ENCODE measurements around the gene FCMR.
A peak's percentile ranks its signal among the peaks of the same experiment; 100 is the strongest.

The FCMR gene

GRCh38 chr1:206921772-206922265 lies at the start of gene FCMR:
TSS of gene FCMR (minus strand) at chr1:206921941. CDS start at chr1:206921854, 87 bp downstream.
- peak; percentile 73 for DNase-seq (ENCODE audit: low spot score)

GRCh38 chr1:206971029-206971655 lies 49.4 kb upstream of the FCMR start:
- peak; percentile 49 for DNase-seq (ENCODE audit: low spot score)

GRCh38 chr1:206970446-206970845 lies 48.7 kb upstream of the FCMR start, which contains the start of gene FCAMR:
TSS of gene FCAMR (minus strand) at chr1:206970460. CDS start at chr1:206970125, 335 bp downstream.
- no peak for DNase-seq (ENCODE audit: low spot score)

- DNase-seq (ENCODE audit: low spot score), result no peak
Observed at GRCh38 chr1:206969090-206969489, 47.3 kb upstream of the FCMR start.

GRCh38 chr1:206967096-206967849 lies 45.5 kb upstream of the FCMR start:
- peak; percentile 62 for DNase-seq (ENCODE audit: low spot score)

GRCh38 chr1:206965781-206966180 lies 44.0 kb upstream of the FCMR start:
- DNase-seq (ENCODE audit: low spot score), result no peak

- no peak for DNase-seq (ENCODE audit: low spot score)
Observed at GRCh38 chr1:206963740-206964139, 42.0 kb upstream of the FCMR start.

- no peak for DNase-seq (ENCODE audit: low spot score)
Observed at GRCh38 chr1:206963119-206963712, 41.5 kb upstream of the FCMR start.

- peak; percentile 34 for DNase-seq (ENCODE audit: low spot score)
Observed at GRCh38 chr1:206962272-206962671, 40.5 kb upstream of the FCMR start.

GRCh38 chr1:206961668-206962067 lies 39.9 kb upstream of the FCMR start:
- DNase-seq (ENCODE audit: low spot score), result no peak

- DNase-seq (ENCODE audit: low spot score), result no peak
Observed at GRCh38 chr1:206960676-206961386, 39.1 kb upstream of the FCMR start.

GRCh38 chr1:206958144-206958543 lies 36.4 kb upstream of the FCMR start:
- DNase-seq (ENCODE audit: low spot score), result no peak

GRCh38 chr1:206957639-206958038 lies 35.9 kb upstream of the FCMR start:
- no peak for DNase-seq (ENCODE audit: low spot score)

- DNase-seq (ENCODE audit: low spot score), result no peak
Observed at GRCh38 chr1:206955476-206956451, 34.0 kb upstream of the FCMR start.

- DNase-seq (ENCODE audit: low spot score), result no peak
Observed at GRCh38 chr1:206954459-206955342, 33.0 kb upstream of the FCMR start.

- no peak for DNase-seq (ENCODE audit: low spot score)
Observed at GRCh38 chr1:206953626-206954025, 31.9 kb upstream of the FCMR start.

GRCh38 chr1:206953126-206953525 lies 31.4 kb upstream of the FCMR start:
- DNase-seq (ENCODE audit: low spot score), result no peak

- DNase-seq (ENCODE audit: low spot score), result no peak
Observed at GRCh38 chr1:206952171-206952570, 30.4 kb upstream of the FCMR start.

- DNase-seq (ENCODE audit: low spot score), result no peak
Observed at GRCh38 chr1:206951318-206952100, 29.8 kb upstream of the FCMR start.
